ENCODE measurements around the gene LIN37. TPM values are rescaled to one million over a fixed set of nuclear protein-coding genes. Genes with fewer than 3 reads are reported as not detected.

LIN37 gene
- total and polyA plus RNA-seq, 9 of the 15 experiments (the other 6 are each of a cell fraction or from before 2014, with no cell fraction given) = 1.2 to 12.5 (median 8.6) TPM

- TF ChIP-seq, protein P1, sequence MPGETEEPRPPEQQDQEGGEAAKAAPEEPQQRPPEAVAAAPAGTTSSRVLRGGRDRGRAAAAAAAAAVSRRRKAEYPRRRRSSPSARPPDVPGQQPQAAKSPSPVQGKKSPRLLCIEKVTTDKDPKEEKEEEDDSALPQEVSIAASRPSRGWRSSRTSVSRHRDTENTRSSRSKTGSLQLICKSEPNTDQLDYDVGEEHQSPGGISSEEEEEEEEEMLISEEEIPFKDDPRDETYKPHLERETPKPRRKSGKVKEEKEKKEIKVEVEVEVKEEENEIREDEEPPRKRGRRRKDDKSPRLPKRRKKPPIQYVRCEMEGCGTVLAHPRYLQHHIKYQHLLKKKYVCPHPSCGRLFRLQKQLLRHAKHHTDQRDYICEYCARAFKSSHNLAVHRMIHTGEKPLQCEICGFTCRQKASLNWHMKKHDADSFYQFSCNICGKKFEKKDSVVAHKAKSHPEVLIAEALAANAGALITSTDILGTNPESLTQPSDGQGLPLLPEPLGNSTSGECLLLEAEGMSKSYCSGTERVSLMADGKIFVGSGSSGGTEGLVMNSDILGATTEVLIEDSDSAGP (CRISPR knock-in tag; IDR thresholded peaks at IDR 0.05) = no peak
- TF ChIP-seq, protein P2, sequence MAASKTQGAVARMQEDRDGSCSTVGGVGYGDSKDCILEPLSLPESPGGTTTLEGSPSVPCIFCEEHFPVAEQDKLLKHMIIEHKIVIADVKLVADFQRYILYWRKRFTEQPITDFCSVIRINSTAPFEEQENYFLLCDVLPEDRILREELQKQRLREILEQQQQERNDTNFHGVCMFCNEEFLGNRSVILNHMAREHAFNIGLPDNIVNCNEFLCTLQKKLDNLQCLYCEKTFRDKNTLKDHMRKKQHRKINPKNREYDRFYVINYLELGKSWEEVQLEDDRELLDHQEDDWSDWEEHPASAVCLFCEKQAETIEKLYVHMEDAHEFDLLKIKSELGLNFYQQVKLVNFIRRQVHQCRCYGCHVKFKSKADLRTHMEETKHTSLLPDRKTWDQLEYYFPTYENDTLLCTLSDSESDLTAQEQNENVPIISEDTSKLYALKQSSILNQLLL (CRISPR knock-in tag; IDR thresholded peaks at IDR 0.05; ENCODE audit: borderline replicate concordance) = no peak
- TF ChIP-seq ZFP1 (CRISPR knock-in tag; IDR thresholded peaks at IDR 0.05) = no peak
- no peak for TF ChIP-seq RFX7 (CRISPR knock-in tag; IDR thresholded peaks at IDR 0.05)
- no peak for TF ChIP-seq ZNF311 (CRISPR knock-in tag; IDR thresholded peaks at IDR 0.05)
- peak; percentile 34; the same call in 1 of the 2 replicates for TF ChIP-seq ZBTB7A (IDR thresholded peaks at IDR 0.05; ENCODE audit: borderline replicate concordance, control insufficient read depth, low read depth, low read length)
- peak; percentile 85 for TF ChIP-seq L3MBTL2 (IDR thresholded peaks at IDR 0.05)
- TF ChIP-seq, protein P3, sequence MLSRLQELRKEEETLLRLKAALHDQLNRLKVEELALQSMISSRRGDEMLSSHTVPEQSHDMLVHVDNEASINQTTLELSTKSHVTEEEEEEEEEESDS (CRISPR knock-in tag; IDR thresholded peaks at IDR 0.05) = no peak
- no peak for TF ChIP-seq THRB (CRISPR knock-in tag; conservative IDR thresholded peaks at IDR 0.05)
- TF ChIP-seq BDP1 (IDR thresholded peaks at IDR 0.05; ENCODE audit: insufficient read depth, insufficient read length) = no peak
- TF ChIP-seq MGA (IDR thresholded peaks at IDR 0.05) = peak; percentile 89
- 0 out of 2 replicates have a peak, but pooled peaks have one; percentile 32 for TF ChIP-seq MAX (CRISPR knock-in tag; IDR thresholded peaks at IDR 0.05)
Measured at GRCh38 chr19:35797663-35798062, 49.3 kb downstream of the LIN37 start (continued).

Measured in K562 (cell line).